Spleen (tissue), 11 donors: ENCODE results near the gene FUOM. TPM values are rescaled to one million over a fixed set of nuclear protein-coding genes. Genes with fewer than 3 reads are reported as not detected.

ENCODE experiments used
- DNase-seq: peaks from one replicate; pipeline ENCODE4 v3.0.0-alpha.2; 2020
- H3K27ac ChIP-seq, 8 donors: fragments of 200-600 bp; sonication (generic) in 7 of 8; 1 replicate in 4 of 8; 2 replicates in 4 of 8; pipeline versions ENCODE4 v1.5.0 to v1.8.0; 2016 to 2021; ENCODE audit warnings: inconsistent platforms in 4 of 8, mild to moderate bottlenecking in 4 of 8, moderate library complexity in 1 of 8
- H3K27me3 ChIP-seq, 7 donors: fragments of 200-600 bp; sonication (generic) in 6 of 7; replicated peaks in 1 of 7; 1 replicate in 4 of 7; 2 replicates in 3 of 7; pipeline versions ENCODE4 v1.5.0 to v1.8.0; 2016 to 2021; ENCODE audit warnings: inconsistent platforms in 3 of 7, mild to moderate bottlenecking in 1 of 7
- H3K36me3 ChIP-seq, 6 donors: fragments of 200-600 bp; sonication (generic) in 5 of 6; 1 replicate in 4 of 6; 2 replicates in 2 of 6; pipeline versions ENCODE4 v1.5.0 to v1.8.0; 2016 to 2021; ENCODE audit warnings: inconsistent platforms in 2 of 6
- H3K4me1 ChIP-seq, 6 donors: fragments of 200-600 bp; sonication (generic) in 5 of 6; 1 replicate in 3 of 6; 2 replicates in 3 of 6; pipeline versions ENCODE4 v1.5.0 to v1.8.0; 2016 to 2021; ENCODE audit warnings: inconsistent platforms in 3 of 6
- H3K4me3 ChIP-seq, 8 donors: fragments of 200-600 bp; sonication (generic) in 7 of 8; 1 replicate in 4 of 8; 2 replicates in 4 of 8; pipeline versions ENCODE4 v1.5.0 to v1.8.0; 2016 to 2021; ENCODE audit warnings: inconsistent platforms in 4 of 8, mild to moderate bottlenecking in 4 of 8, moderate library complexity in 2 of 8
- H3K9me3 ChIP-seq, 8 donors: fragments of 200-600 bp; sonication (generic) in 7 of 8; 1 replicate in 4 of 8; 2 replicates in 4 of 8; pipeline versions ENCODE4 v1.5.0 to v1.8.0; 2016 to 2021; ENCODE audit warnings: inconsistent platforms in 4 of 8
- POLR2A ChIP-seq, 3 donors: fragments of 450-650 bp; IDR thresholded peaks; one replicate each; pipeline ENCODE4 v1.5.1; 2017; ENCODE audit warnings: antibody characterized with exemption in 3 of 3, mild to moderate bottlenecking in 1 of 3
- POLR2AphosphoS5 ChIP-seq, 3 donors: sonication (generic); formaldehyde crosslinking; IDR thresholded peaks; one replicate each; pipeline ENCODE4 v1.5.1; 2017; ENCODE audit warnings: antibody characterized with exemption in 3 of 3
- WGBS, 5 donors: extraction: QIAGEN DNeasy Blood & Tissue Kit in 3 of 5; methylation state at CpG; one replicate each; pipeline versions ENCODE4 v1.1.5 to v1.1.7; 2013 to 2018; 5-methylcytosine and 5-hydroxymethylcytosine counted together
- intact Hi-C: fragments of 100-400 bp; cut with DNase I; formaldehyde crosslinking; loops from one replicate; pipeline ENCODE4 v1.15.0; 2023; ENCODE audit warnings: low total_unique reads
- polyA plus RNA-seq, 3 donors: library from polyadenylated mRNA; stranded (reverse); fragments of 200-250 nt; gene quantifications; one replicate each; pipeline ENCODE4 v1.2.1, GENCODE V29; 2013
- total RNA-seq, 7 donors: library from RNA; depleted of rRNA in 3 of 7; stranded (reverse); fragments of >200 nt in 3 of 7; fragmentation: NEBNext Ultra II Directional in 4 of 7; extraction: Animal tissue kit (Norgen Biotek cat#: 25700) in 4 of 7; gene quantifications; one replicate each; pipeline versions ENCODE4 v1.1.0 to v1.2.1, GENCODE V29; 2016 to 2021
- TF ChIP-seq, protein P1 (sequence below), 11 experiments: fragments of 200-600 bp in 7 of 11; fragments of 450-650 bp in 4 of 11; sonication (generic) in 4 of 11; IDR thresholded peaks in 8 of 11; conservative IDR thresholded peaks in 3 of 11; 1 replicate in 7 of 11; 2 replicates in 4 of 11; pipeline versions ENCODE4 v1.4.0 to v1.8.0; 2016 to 2021; ENCODE audit warnings: antibody characterized with exemption in 11 of 11, inconsistent platforms in 4 of 11, mild to moderate bottlenecking in 1 of 11
- donor health status: healthy with polysubstance abuse.
- donor health status: DM: no; HTN: no; CAD: no; lungs with moderate emphysema.
- donor health status: DM: no; HTN: no; CAD: no.
- donor health status: Bipolar disorder and iron deficiency.
- donor health status: healthy.
- donor health status: DM: no; HTN: no; CAD: no.
- donor health status: DM: yes; HTN: yes; CAD: no.

FUOM gene
- total and polyA plus RNA-seq, 10 donors = 25.3 to 79.6 (median 34.6) TPM

DNA sequence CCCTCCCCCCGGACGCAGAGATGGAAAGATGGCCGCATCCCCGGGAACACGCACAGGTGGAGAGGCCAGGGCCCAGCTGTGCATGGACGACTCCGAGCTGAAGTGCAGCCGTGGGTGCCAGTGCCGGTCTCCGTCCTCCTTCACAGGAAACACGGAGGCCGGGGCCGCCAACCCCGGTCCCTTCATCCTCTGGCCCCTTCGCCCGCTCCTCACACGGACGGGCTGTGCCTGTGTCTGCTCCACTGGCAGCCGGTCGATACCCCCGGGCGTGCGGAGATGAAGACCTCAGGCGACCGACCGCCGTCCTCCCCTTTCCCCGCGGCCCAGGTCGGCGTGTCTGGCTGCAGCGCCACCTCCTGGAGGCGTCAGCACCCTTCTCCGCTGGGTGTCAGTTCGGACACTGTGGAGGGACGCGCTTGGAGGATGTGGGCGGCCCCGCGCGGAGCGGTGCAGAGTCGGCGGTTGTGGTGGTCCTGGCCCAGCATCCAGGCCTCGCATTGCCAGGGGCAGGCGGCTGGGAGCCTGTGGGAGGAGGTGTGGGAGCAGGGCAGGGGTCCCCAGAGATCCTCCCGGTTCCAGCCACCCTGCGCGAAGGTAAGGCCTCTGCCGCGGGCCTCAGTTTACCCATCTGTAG is 39.2 kb downstream of the FUOM start:
- Histone ChIP-seq H3K27me3 (peaks cover 0 to 32% (median 14%) of the 10 kb centered on the region in 7 donors), H3K36me3 (no peaks in the 10 kb centered on the region), H3K9me3 (peaks cover 0 to 8% (median 5%) of the 10 kb centered on the region in 8 donors), H3K27ac (no peak overlapping the region), H3K4me3 (peak overlapping the region in 7 of 8 donors; percentile 2 to 63 (median 17)), H3K4me1 (peaks cover 0 to 15% (median 11%) of the 10 kb centered on the region in 6 donors)
- DNase-seq = peak; percentile 93
- 8 to 39% (median 9%) methylated on average over 11 to 51 of the region's 51 CpGs for WGBS, 5 donors
- TF ChIP-seq, protein P1, sequence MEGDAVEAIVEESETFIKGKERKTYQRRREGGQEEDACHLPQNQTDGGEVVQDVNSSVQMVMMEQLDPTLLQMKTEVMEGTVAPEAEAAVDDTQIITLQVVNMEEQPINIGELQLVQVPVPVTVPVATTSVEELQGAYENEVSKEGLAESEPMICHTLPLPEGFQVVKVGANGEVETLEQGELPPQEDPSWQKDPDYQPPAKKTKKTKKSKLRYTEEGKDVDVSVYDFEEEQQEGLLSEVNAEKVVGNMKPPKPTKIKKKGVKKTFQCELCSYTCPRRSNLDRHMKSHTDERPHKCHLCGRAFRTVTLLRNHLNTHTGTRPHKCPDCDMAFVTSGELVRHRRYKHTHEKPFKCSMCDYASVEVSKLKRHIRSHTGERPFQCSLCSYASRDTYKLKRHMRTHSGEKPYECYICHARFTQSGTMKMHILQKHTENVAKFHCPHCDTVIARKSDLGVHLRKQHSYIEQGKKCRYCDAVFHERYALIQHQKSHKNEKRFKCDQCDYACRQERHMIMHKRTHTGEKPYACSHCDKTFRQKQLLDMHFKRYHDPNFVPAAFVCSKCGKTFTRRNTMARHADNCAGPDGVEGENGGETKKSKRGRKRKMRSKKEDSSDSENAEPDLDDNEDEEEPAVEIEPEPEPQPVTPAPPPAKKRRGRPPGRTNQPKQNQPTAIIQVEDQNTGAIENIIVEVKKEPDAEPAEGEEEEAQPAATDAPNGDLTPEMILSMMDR (IDR thresholded peaks at IDR 0.05 in 8 of 11, conservative IDR thresholded peaks at IDR 0.05 in 3 of 11) = peak; percentile 53 to 91 (median 73)
- TF ChIP-seq POLR2AphosphoS5 (IDR thresholded peaks at IDR 0.05) = peak in 2 of 3 donors; percentile 12 to 67
- TF ChIP-seq POLR2A (IDR thresholded peaks at IDR 0.05) = no peak
- intact Hi-C loops = no loop called here

DNA sequence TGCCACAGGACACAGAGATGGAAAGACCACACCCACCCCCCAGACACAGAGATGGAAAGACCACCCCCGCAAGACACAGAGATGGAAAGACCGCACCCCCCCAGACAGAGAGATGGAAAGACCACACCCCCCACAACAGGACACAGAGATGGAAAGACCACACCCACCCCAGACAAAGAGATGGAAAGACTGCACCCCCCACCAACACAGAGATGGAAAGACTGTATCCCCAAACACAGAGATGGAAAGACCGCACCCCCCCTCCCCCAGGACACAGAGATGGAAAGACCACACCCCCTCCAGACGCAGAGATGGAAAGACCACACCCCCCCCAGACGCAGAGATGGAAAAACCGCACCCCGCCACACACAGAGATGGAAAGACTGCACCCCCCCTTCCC is 41.1 kb downstream of the FUOM start:
- peaks cover 0 to 15% (median 11%) of the 10 kb centered on the region in 6 donors for H3K4me1 ChIP-seq
- no peak for TF ChIP-seq POLR2AphosphoS5 (IDR thresholded peaks at IDR 0.05)
- TF ChIP-seq, protein P1 (IDR thresholded peaks at IDR 0.05 in 8 of 11, conservative IDR thresholded peaks at IDR 0.05 in 3 of 11) = no peak
- TF ChIP-seq POLR2A (IDR thresholded peaks at IDR 0.05) = no peak
- intact Hi-C loops = no loop called here
- H3K27me3 ChIP-seq = peaks cover 0 to 28% (median 14%) of the 10 kb centered on the region in 7 donors
- WGBS, 5 donors = 77 to 92% (median 89%) methylated on average over 5 to 7 of the region's 7 CpGs
- peaks cover 0 to 17% (median 15%) of the 10 kb centered on the region in 6 donors for H3K36me3 ChIP-seq
- H3K4me3 ChIP-seq = no peak overlapping the region
- H3K9me3 ChIP-seq = peaks cover 0 to 8% (median 5%) of the 10 kb centered on the region in 8 donors
- no peak for DNase-seq
- H3K27ac ChIP-seq = no peak overlapping the region

DNA sequence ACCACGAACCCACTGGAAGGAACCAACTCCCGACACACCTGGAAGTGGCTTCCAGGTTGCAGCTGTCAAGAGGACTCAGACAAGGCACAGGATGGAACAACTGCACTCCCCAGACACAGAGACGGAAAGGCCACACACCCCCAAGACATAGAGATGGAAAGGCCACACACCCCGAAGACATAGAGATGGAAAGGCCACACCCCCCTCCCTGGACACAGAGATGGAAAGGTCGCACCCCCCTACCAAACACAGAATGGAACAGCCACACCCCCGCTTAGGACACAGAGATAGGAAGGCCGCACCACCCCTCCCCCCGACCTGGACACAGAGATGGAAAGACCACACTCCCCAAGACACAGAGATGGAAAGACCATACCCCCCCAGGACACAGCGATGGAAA is 41.6 kb downstream of the FUOM start:
- peaks cover 0 to 28% (median 14%) of the 10 kb centered on the region in 7 donors for H3K27me3 ChIP-seq
- peaks cover 0 to 15% (median 11%) of the 10 kb centered on the region in 6 donors for H3K4me1 ChIP-seq
- H3K9me3 ChIP-seq = peaks cover 0 to 6% (median 4%) of the 10 kb centered on the region in 8 donors
- intact Hi-C loops = no loop called here
- H3K4me3 ChIP-seq = no peak overlapping the region
- WGBS, 5 donors = 72 to 90% (median 85%) methylated on average over 7 to 9 of the region's 9 CpGs
- H3K36me3 ChIP-seq = peaks cover 0 to 22% (median 19%) of the 10 kb centered on the region in 6 donors
- DNase-seq = no peak
- no peak overlapping the region for H3K27ac ChIP-seq
- TF ChIP-seq, protein P1 (IDR thresholded peaks at IDR 0.05 in 8 of 11, conservative IDR thresholded peaks at IDR 0.05 in 3 of 11) = no peak
- TF ChIP-seq POLR2AphosphoS5 (IDR thresholded peaks at IDR 0.05) = no peak

- 74 to 81% (median 81%) methylated on average over 5 of the region's 5 CpGs for WGBS, 5 donors
- H3K4me1 ChIP-seq = peaks cover 0 to 15% (median 11%) of the 10 kb centered on the region in 6 donors
- peaks cover 0 to 26% (median 14%) of the 10 kb centered on the region in 7 donors for H3K27me3 ChIP-seq
- DNase-seq = no peak
- peaks cover 0 to 26% (median 22%) of the 10 kb centered on the region in 6 donors for H3K36me3 ChIP-seq
- TF ChIP-seq POLR2A (IDR thresholded peaks at IDR 0.05) = no peak
- TF ChIP-seq POLR2AphosphoS5 (IDR thresholded peaks at IDR 0.05) = no peak
- peaks cover 0 to 2% (median 1%) of the 10 kb centered on the region in 8 donors for H3K9me3 ChIP-seq
- H3K4me3 ChIP-seq = no peak overlapping the region
- no peak overlapping the region for H3K27ac ChIP-seq
- intact Hi-C loops = no loop called here
These were observed 42.0 kb downstream of the FUOM start for GRCh38 chr10:133315847-133316246.
